ENCODE measurements around the gene SIN3A. TPM values are rescaled to one million over a fixed set of nuclear protein-coding genes. Genes with fewer than 3 reads are reported as not detected.

Gene SIN3A
- total and polyA plus RNA-seq, 8 donors: 6.8 to 33.4 (median 21.6) TPM

GRCh38 chr15:75329571-75329970 is 121.9 kb downstream of the SIN3A start:
- DNase-seq (no peak), ATAC-seq (no peak), FAIRE-seq (no peak)
- no peak overlapping the region for H3K27ac ChIP-seq
- H3K4me1 ChIP-seq: no peaks in the 10 kb centered on the region
- intact Hi-C loops (cut with DNase I): loop anchor here in 1 of 3 donors (10.0 kb wide), 1 partner anchor 105 kb away; no protein-coding TSS in a partner anchor
- no peaks in the 10 kb centered on the region for H3K27me3 ChIP-seq
- no peaks in the 10 kb centered on the region for H3K9me3 ChIP-seq
- TF ChIP-seq CTCF (IDR thresholded peaks at IDR 0.05): no peak
- 69 to 85% methylated on average over 2 of the region's 2 CpGs for WGBS, 2 donors
- no peaks in the 10 kb centered on the region for H3K36me3 ChIP-seq
- no peak overlapping the region for H3K4me3 ChIP-seq

GRCh38 chr15:75328493-75329314 is 122.8 kb downstream of the SIN3A start:
- intact Hi-C loops (cut with DNase I): loop anchor here in 1 of 3 donors (10.0 kb wide), 1 partner anchor 104 kb away; no protein-coding TSS in a partner anchor

DNA sequence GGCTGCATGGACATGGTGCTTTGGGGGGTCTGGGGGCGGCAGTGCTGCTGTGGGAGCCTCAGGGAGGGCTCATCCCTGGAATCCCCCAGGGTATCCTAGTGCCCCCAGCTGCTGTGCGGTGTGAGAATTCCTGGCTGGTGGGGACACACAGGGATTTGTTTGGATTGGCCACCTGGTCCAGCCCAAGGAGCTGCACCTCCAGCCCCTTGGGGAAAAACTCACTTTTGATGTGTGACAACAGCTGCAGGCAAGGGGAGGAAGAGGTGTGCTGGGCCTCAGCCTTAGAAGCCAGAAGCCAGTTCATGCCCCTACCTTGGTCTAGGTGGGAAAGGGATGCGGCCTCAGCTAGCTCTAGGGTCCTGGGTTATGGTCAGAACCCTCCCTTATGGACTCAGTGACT is 124.0 kb downstream of the SIN3A start:
- TF ChIP-seq CTCF (IDR thresholded peaks at IDR 0.05): no peak

More at GRCh38 chr15:75328493-75329314, 122.8 kb downstream of the SIN3A start:
- Histone ChIP-seq H3K27me3 (no peaks in the 10 kb centered on the region), H3K4me3 (no peak overlapping the region), H3K4me1 (no peaks in the 10 kb centered on the region), H3K36me3 (no peaks in the 10 kb centered on the region), H3K9me3 (no peaks in the 10 kb centered on the region), H3K27ac (no peak overlapping the region)
- WGBS, 2 donors: 64 to 65% methylated on average over 10 of the region's 10 CpGs
- no peak for TF ChIP-seq CTCF (IDR thresholded peaks at IDR 0.05)
- no peak for FAIRE-seq
- no peak for DNase-seq
- ATAC-seq: no peak

DNA sequence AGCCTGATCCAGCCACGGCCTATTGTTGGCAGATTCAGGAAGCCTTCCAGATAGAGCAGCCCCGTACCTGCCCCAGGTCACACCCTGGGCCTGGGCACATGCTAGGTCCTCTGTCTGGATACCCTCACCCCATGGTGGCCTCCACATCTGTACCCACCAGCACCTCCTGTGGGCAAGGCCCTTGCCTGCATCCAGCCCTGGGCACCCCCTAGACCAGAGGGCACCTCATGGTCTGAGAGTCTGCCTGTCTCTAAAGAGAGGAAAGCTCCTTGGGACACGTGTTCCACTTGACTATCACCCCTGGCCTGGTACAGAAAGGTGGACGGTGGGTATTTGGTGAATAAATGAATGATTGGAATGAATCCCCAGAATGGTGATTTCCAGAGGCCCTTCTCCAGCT is 124.5 kb downstream of the SIN3A start:
- Histone ChIP-seq H3K36me3 (no peaks in the 10 kb centered on the region), H3K4me3 (no peak overlapping the region), H3K4me1 (no peaks in the 10 kb centered on the region), H3K27me3 (no peaks in the 10 kb centered on the region), H3K9me3 (no peaks in the 10 kb centered on the region), H3K27ac (no peak overlapping the region)
- no peak for DNase-seq
- WGBS, 2 donors: 74 to 91% methylated on average over 4 of the region's 4 CpGs
- FAIRE-seq: no peak
- TF ChIP-seq CTCF (IDR thresholded peaks at IDR 0.05): no peak
- intact Hi-C loops (cut with DNase I): loop anchor here in 1 of 3 donors (10.0 kb wide), 1 partner anchor 102 kb away; no protein-coding TSS in a partner anchor
- no peak for ATAC-seq

More for the DNA sequence above, 124.0 kb downstream of the SIN3A start:
- H3K27ac ChIP-seq: no peak overlapping the region
- H3K27me3 ChIP-seq: no peaks in the 10 kb centered on the region
- H3K4me3 ChIP-seq: no peak overlapping the region
- ATAC-seq: no peak
- no peaks in the 10 kb centered on the region for H3K36me3 ChIP-seq
- DNase-seq: no peak
- no peak for FAIRE-seq
- intact Hi-C loops (cut with DNase I): loop anchor here in 1 of 3 donors (10.0 kb wide), 1 partner anchor 103 kb away; no protein-coding TSS in a partner anchor
- whole genome bisulfite sequencing, 2 donors: 82 to 83% methylated on average over 3 of the region's 3 CpGs
- no peaks in the 10 kb centered on the region for H3K4me1 ChIP-seq
- H3K9me3 ChIP-seq: no peaks in the 10 kb centered on the region

DNA sequence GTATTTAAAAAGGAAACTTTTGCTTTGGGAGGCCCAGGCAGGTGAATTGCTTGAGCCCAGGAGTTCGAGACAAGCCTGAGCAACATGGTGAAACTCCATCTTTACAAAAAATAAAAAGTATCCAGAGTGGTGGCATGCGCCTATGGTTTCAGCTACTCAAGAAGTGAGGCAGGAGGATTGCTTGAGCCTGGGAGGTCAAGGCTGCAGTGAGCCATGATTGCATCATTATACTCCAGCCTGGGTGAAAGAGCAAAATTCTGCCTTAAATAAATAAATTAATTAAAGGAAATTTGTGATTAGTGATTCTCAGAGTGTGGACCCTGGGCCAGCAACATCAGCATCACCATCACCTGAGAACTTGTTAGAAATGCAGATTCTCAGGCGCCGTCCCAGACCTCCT is 125.6 kb downstream of the SIN3A start:
- no peaks in the 10 kb centered on the region for H3K27me3 ChIP-seq
- H3K27ac ChIP-seq: no peak overlapping the region
- no peak overlapping the region for H3K4me3 ChIP-seq
- intact Hi-C loops (cut with DNase I): loop anchor here in 1 of 3 donors (10.0 kb wide), 1 partner anchor 101 kb away; no protein-coding TSS in a partner anchor
- H3K4me1 ChIP-seq: no peaks in the 10 kb centered on the region
- no peaks in the 10 kb centered on the region for H3K36me3 ChIP-seq
- DNase-seq: no peak
- no peak for FAIRE-seq
- WGBS, 2 donors: 84 to 89% methylated on average over 4 of the region's 4 CpGs
- TF ChIP-seq CTCF (IDR thresholded peaks at IDR 0.05): no peak
- ATAC-seq: no peak
- H3K9me3 ChIP-seq: no peaks in the 10 kb centered on the region
